MV-4-11 (cell line): Measurements from ENCODE around the gene FETUB.

Experiments used
- DNase-seq: peaks from one replicate; lab custom pipeline; 2025; lab: John Stamatoyannopoulos, UW

The FETUB gene

GRCh38 chr3:186635532-186635931 is 4.7 kb upstream of the FETUB start:
- DNase-seq = no peak

GRCh38 chr3:186636536-186636935 is 3.7 kb upstream of the FETUB start:
- no peak for DNase-seq

- DNase-seq = no peak
Measured at GRCh38 chr3:186637686-186638085, 2.5 kb upstream of the FETUB start.

GRCh38 chr3:186638259-186638658 is 1.9 kb upstream of the FETUB start:
- no peak for DNase-seq

GRCh38 chr3:186640473-186640818 is 247 bp downstream of the FETUB start:
- no peak for DNase-seq

GRCh38 chr3:186640929-186641328 is 730 bp downstream of the FETUB start:
- no peak for DNase-seq

GRCh38 chr3:186642014-186642413 is 1.8 kb downstream of the FETUB start:
- DNase-seq = no peak

GRCh38 chr3:186643493-186643892 is 3.3 kb downstream of the FETUB start:
- DNase-seq = no peak

GRCh38 chr3:186644683-186645082 is 4.5 kb downstream of the FETUB start:
- DNase-seq = no peak

GRCh38 chr3:186646106-186646505 is 5.9 kb downstream of the FETUB start:
- DNase-seq = no peak

- DNase-seq = no peak
Measured at GRCh38 chr3:186646841-186647240, 6.6 kb downstream of the FETUB start.

GRCh38 chr3:186648851-186649250 is 8.7 kb downstream of the FETUB start:
- DNase-seq = no peak

- DNase-seq = no peak
Measured at GRCh38 chr3:186651678-186652215, 11.5 kb downstream of the FETUB start.

GRCh38 chr3:186653080-186653707 is 13.0 kb downstream of the FETUB start:
- DNase-seq = no peak

GRCh38 chr3:186653984-186654383 is 13.8 kb downstream of the FETUB start:
- DNase-seq = no peak

GRCh38 chr3:186663361-186664118 is 23.3 kb downstream of the FETUB start:
- no peak for DNase-seq

- DNase-seq = no peak
Measured at GRCh38 chr3:186664119-186664495, 23.9 kb downstream of the FETUB start.

- DNase-seq = no peak
Measured at GRCh38 chr3:186664506-186664905, 24.3 kb downstream of the FETUB start.

- DNase-seq = no peak
Measured at GRCh38 chr3:186665625-186666188, 25.5 kb downstream of the FETUB start, which contains the start of gene HRG. Gene HRG (plus strand): TSS chr3:186666014. CDS start chr3:186666032, 18 bp downstream.

GRCh38 chr3:186668426-186668825 is 28.2 kb downstream of the FETUB start:
- no peak for DNase-seq

GRCh38 chr3:186669378-186670084 is 29.3 kb downstream of the FETUB start:
- DNase-seq = no peak

- DNase-seq = no peak
Measured at GRCh38 chr3:186670155-186670554, 30.0 kb downstream of the FETUB start.

- DNase-seq = no peak
Measured at GRCh38 chr3:186671051-186671450, 30.9 kb downstream of the FETUB start.
